ENCODE results near the gene FMOD. TPM values are rescaled to one million over a fixed set of nuclear protein-coding genes. Genes with fewer than 3 reads are reported as not detected.
A peak's percentile ranks its signal among the peaks of the same experiment; 100 is the strongest.

The FMOD gene
- polyA plus RNA-seq, 3 donors = not detected

- Histone ChIP-seq H3K27ac (ENCODE audit: low read depth in 1 of 2, low read length in 2 of 2) (no peak overlapping the region), H3K9ac (ENCODE audit: insufficient read depth, low read length, poor library complexity, severe bottlenecking) (no peak overlapping the region), H3K4me1 (ENCODE audit: control insufficient read depth in 1 of 2, insufficient read depth in 2 of 2, low read length in 2 of 2) (no peaks in the 10 kb centered on the region), H4K20me1 (ENCODE audit: insufficient read depth, low read length) (no peaks in the 10 kb centered on the region), H2AFZ (ENCODE audit: insufficient read depth, low read depth, low read length, poor library complexity, severe bottlenecking) (no peak overlapping the region), H3K9me3 (replicated peaks in 1 of 2; ENCODE audit: control insufficient read depth in 1 of 2, insufficient read depth in 1 of 2, low read length in 2 of 2) (peaks cover 0 to 5% of the 10 kb centered on the region in 2 donors), H3K79me2 (ENCODE audit: insufficient read depth, low read length) (no peaks in the 10 kb centered on the region), H3K27me3 (ENCODE audit: control insufficient read depth in 2 of 2, insufficient read depth in 2 of 2, low read length in 2 of 2) (peaks cover 19 to 29% of the 10 kb centered on the region in 2 donors), H3K4me3 (replicated peaks in 1 of 3; ENCODE audit: low read depth in 2 of 3, low read length in 3 of 3) (no peak overlapping the region), H3K4me2 (replicated peaks; ENCODE audit: extremely low read depth, low read length, poor library complexity, severe bottlenecking) (no peak overlapping the region), H3K36me3 (replicated peaks in 1 of 2; ENCODE audit: control insufficient read depth in 1 of 2, insufficient read depth in 2 of 2, low read length in 2 of 2) (no peaks in the 10 kb centered on the region)
- WGBS (ENCODE audit: insufficient coverage) = 73% methylated on average over 20 of the region's 23 CpGs
- TF ChIP-seq, protein P1, sequence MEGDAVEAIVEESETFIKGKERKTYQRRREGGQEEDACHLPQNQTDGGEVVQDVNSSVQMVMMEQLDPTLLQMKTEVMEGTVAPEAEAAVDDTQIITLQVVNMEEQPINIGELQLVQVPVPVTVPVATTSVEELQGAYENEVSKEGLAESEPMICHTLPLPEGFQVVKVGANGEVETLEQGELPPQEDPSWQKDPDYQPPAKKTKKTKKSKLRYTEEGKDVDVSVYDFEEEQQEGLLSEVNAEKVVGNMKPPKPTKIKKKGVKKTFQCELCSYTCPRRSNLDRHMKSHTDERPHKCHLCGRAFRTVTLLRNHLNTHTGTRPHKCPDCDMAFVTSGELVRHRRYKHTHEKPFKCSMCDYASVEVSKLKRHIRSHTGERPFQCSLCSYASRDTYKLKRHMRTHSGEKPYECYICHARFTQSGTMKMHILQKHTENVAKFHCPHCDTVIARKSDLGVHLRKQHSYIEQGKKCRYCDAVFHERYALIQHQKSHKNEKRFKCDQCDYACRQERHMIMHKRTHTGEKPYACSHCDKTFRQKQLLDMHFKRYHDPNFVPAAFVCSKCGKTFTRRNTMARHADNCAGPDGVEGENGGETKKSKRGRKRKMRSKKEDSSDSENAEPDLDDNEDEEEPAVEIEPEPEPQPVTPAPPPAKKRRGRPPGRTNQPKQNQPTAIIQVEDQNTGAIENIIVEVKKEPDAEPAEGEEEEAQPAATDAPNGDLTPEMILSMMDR (IDR thresholded peaks at IDR 0.05) = peak; percentile 91
- Mint-ChIP-seq H3K36me3 (no peaks in the 10 kb centered on the region), H3K9me3 (peaks cover 0 to 2% (median 0%) of the 10 kb centered on the region in 7 donors), H3K27me3 (ENCODE audit: low read depth in 3 of 3) (peaks cover 25 to 32% (median 27%) of the 10 kb centered on the region in 3 donors), H3K4me3 (peak overlapping the region in 1 of 2 donors; percentile 78), H3K27ac (no peak overlapping the region), H3K4me1 (peaks cover 21% of the 10 kb centered on the region)
- DNase-seq = peak in 2 of 3 donors; percentile 36 to 48
- intact Hi-C loops (cut with micrococcal nuclease) = loop anchor here (5.0 to 10.0 kb wide), 3 partner anchors 35 to 342 kb away; partner anchors contain the start of gene BTG2 (in 1 of the 2)
Measured at GRCh38 chr1:203342192-203342940, 8.6 kb downstream of the FMOD start.

DNA sequence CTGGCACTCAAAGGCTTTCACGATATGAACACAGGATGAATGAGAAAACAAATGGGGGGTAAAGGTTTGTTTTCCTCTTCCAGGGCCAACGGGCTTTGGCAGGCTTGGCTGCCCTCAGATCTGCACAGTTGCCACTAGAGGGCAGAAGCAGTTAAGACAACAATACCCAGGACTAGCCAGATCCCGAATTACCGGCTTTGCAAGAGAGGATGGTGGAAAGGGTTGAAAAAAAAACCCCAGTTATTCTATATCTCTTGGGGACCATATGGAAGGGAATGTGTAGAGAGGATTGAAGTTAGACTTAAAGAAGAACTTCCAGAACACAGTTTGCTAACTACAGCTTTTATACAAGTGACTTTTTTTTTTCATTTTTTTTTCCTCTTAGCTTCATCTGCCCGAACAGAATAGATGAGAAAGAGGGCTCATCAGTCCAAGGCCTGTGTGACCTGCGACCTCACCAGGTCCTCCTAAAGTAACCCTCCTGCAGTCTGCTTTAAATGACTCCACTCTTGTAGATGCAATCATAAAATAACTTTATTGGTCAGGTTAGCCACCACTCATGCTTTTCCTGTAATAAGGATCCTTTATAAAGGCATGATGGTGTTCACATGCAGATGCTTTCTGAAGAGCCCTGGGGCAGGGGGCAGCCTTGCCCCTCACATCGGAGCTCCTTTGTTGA, 10.7 kb downstream of the FMOD start:
- H3K36me3 ChIP-seq (replicated peaks in 1 of 2; ENCODE audit: control insufficient read depth in 1 of 2, insufficient read depth in 2 of 2, low read length in 2 of 2) = no peaks in the 10 kb centered on the region
- Mint-ChIP-seq H3K4me3 (peak overlapping the region in 1 of 2 donors; percentile 78), H3K27me3 (ENCODE audit: low read depth in 3 of 3) (peaks cover 21 to 31% (median 25%) of the 10 kb centered on the region in 3 donors), H3K4me1 (peaks cover 17% of the 10 kb centered on the region), H3K27ac (no peak overlapping the region), H3K9me3 (peaks cover 0 to 3% (median 0%) of the 10 kb centered on the region in 7 donors), H3K36me3 (no peaks in the 10 kb centered on the region)
- H3K4me1 ChIP-seq (ENCODE audit: control insufficient read depth in 1 of 2, insufficient read depth in 2 of 2, low read length in 2 of 2) = no peaks in the 10 kb centered on the region
- H4K20me1 ChIP-seq (ENCODE audit: insufficient read depth, low read length) = no peaks in the 10 kb centered on the region
- H3K4me3 ChIP-seq (replicated peaks in 1 of 3; ENCODE audit: low read depth in 2 of 3, low read length in 3 of 3) = no peak overlapping the region
- H3K9me3 ChIP-seq (replicated peaks in 1 of 2; ENCODE audit: control insufficient read depth in 1 of 2, insufficient read depth in 1 of 2, low read length in 2 of 2) = peaks cover 0 to 5% of the 10 kb centered on the region in 2 donors
- H3K79me2 ChIP-seq (ENCODE audit: insufficient read depth, low read length) = no peaks in the 10 kb centered on the region
- H3K27ac ChIP-seq (ENCODE audit: low read depth in 1 of 2, low read length in 2 of 2) = no peak overlapping the region
- peak; percentile 58 to 78 (median 78) for DNase-seq
- H3K27me3 ChIP-seq (ENCODE audit: control insufficient read depth in 2 of 2, insufficient read depth in 2 of 2, low read length in 2 of 2) = peaks cover 19 to 29% of the 10 kb centered on the region in 2 donors
- 43% methylated on average over 1 of the region's 7 CpGs for WGBS (ENCODE audit: insufficient coverage)
- H3K9ac ChIP-seq (ENCODE audit: insufficient read depth, low read length, poor library complexity, severe bottlenecking) = no peak overlapping the region
- TF ChIP-seq, protein P1 (IDR thresholded peaks at IDR 0.05) = peak; percentile 89
- intact Hi-C loops (cut with micrococcal nuclease) = loop anchor here (1.0 to 10.0 kb wide), 5 partner anchors 33 to 345 kb away; partner anchors contain the start of gene BTG2 (in 1 of the 2)
- no peak overlapping the region for H2AFZ ChIP-seq (ENCODE audit: insufficient read depth, low read depth, low read length, poor library complexity, severe bottlenecking)
- H3K4me2 ChIP-seq (replicated peaks; ENCODE audit: extremely low read depth, low read length, poor library complexity, severe bottlenecking) = no peak overlapping the region

Data from CD14-positive monocyte (primary cell).